Hematopoietic multipotent progenitor cell treated with erythropoietin and hydrocortisone succinate and interleukin-3 and kit ligand, for 6 days (in vitro differentiated cells): ENCODE results near the gene SLAIN1.

ENCODE experiments used
- DNase-seq: peaks from one replicate; pipeline ENCODE4 v3.0.0-alpha.2; 2015

SLAIN1 gene

GRCh38 chr13:77752512-77753069 lies 55.1 kb downstream of the SLAIN1 start:
- no peak for DNase-seq

DNA sequence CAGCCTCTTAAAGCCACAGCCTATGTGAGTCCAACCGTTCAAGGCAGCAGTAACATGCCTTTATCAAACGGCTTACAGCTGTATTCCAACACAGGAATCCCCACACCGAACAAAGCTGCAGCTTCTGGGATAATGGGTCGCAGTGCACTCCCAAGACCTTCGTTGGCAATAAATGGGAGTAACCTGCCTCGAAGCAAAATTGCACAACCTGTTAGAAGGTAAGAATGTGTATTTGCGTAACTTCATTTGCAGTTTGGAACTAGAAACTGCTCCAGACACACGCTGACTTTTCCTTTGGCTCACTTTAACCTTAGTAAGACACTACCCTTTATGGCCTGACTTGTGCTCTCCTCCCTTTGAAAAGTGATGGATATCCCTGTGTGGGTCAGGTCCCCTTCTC lies 63.4 kb downstream of the SLAIN1 start:
- no peak for DNase-seq

GRCh38 chr13:77767413-77767812 lies 69.9 kb downstream of the SLAIN1 start:
- DNase-seq, result peak; percentile 41

GRCh38 chr13:77774181-77774580 lies 76.7 kb downstream of the SLAIN1 start:
- DNase-seq, result no peak

DNA sequence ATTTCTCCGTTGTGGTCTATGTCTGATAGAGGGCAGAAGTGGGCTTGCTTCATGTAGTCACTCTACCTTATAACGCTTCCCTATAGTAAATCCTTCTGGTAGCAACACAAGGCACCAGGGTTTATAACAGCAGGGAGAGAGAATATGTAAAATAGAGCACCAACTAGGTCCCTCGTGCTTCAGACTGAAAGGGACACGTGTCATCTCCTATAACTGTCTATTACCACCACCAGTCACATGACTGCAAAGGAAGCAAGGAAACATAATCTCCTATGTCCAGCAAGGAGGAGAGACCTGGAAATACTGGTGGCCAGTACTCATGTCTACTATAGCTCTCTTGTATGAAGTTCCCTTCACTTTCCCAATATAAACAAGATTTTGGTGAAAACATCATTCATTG lies 79.2 kb downstream of the SLAIN1 start:
- DNase-seq, result no peak

DNA sequence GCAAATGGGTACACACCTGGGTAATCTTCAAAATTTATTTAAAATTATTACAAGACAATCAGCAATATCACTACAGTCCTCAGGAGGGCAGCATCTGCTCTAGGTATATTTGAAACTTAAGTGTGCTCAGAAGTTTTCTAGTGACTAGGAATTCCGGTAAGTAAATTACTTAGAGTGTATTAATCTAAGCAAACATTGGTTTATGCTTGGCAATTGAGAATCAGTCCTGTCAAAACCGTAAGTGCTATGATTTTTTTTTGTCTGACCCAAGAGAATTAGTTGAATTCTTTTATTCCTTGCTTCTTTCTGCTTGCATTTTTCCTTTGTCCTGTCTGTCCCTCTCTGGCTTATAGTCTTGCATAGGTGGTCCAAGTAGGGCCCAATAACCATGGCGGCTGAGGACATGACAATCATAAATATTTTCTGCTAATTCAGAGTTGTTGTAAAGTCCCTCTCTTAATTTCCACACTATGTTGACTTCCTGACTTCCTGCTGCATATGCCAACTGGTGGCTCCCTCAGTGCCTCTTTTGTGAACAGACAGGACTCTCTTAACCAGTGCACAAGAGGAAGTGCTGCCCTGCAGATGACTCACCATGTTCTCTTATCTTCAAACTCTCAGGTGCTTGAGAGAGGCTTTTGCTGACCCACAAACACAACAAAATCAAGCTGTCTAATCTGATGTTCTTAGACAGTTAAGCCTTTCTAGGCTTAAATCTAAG lies 82.2 kb downstream of the SLAIN1 start:
- DNase-seq, result peak; percentile 85

GRCh38 chr13:77781808-77782207 lies 84.3 kb downstream of the SLAIN1 start:
- no peak for DNase-seq

DNA sequence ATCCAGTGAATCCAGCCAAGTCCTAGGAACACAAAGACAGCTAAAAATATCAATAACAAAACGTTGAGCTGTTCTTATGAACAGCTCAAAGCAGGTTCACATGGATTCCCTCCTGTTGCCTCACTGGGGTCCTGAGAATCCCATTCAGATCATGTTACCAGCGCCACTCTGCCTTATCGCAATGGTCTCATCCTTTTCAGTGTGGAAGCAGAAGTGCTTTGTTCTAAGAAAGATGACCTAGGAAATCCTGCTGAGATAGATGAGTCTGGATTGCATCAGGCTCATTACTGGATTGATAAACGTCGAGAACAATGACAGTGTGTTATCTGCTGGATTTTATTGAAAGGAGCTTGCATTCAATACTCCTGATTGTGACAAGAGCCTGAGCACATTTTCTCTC lies 87.0 kb downstream of the SLAIN1 start:
- DNase-seq, result no peak

- DNase-seq, result no peak
Observed at GRCh38 chr13:77786695-77787287, 89.3 kb downstream of the SLAIN1 start.

- DNase-seq, result peak; percentile 12
Observed at GRCh38 chr13:77789376-77789775, 91.9 kb downstream of the SLAIN1 start.

GRCh38 chr13:77800219-77800618 lies 102.7 kb downstream of the SLAIN1 start:
- no peak for DNase-seq

DNA sequence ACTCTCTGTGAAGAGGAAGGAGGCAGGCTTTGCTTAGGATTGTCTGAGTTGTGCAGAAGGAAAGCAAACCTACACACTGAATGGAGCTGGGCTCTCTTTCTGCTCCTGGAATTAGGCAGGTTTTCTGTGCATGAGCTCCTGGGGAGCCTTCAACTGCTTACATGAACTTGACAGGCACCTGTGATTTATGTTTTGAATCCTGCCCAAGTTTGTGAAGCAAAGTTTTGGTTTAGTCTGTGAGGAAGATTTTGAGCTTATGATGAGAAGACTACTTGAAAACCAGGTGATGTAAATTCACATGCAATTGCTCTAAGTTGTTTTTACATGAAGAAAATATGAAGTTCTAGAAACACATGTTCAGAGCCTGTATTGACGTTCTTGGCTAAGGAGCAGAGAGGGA lies 109.0 kb downstream of the SLAIN1 start:
- no peak for DNase-seq

- DNase-seq, result no peak
Observed at GRCh38 chr13:77807431-77808135, 110.1 kb downstream of the SLAIN1 start.

- peak; percentile 64 for DNase-seq
Observed at GRCh38 chr13:77810430-77810829, 112.9 kb downstream of the SLAIN1 start.

DNA sequence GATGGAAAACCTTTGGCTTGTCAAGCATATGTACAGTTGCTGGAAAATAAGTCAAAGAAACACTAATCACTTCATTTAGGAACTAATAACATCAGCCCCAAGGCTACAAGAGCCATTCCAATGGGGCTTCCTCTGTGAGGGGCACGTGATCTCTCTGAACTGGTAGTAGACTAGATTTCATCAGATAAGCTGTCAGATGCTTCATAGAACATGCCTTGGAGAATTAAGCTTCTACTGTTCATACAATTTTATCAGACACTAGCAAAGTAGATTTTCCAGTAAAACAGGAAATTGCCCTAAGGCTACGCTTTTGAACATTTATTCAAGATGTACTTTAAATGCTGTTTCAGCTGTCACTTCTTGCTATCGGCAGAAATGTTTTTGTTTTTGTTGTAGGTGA lies 113.4 kb downstream of the SLAIN1 start:
- peak; percentile 35 for DNase-seq

DNA sequence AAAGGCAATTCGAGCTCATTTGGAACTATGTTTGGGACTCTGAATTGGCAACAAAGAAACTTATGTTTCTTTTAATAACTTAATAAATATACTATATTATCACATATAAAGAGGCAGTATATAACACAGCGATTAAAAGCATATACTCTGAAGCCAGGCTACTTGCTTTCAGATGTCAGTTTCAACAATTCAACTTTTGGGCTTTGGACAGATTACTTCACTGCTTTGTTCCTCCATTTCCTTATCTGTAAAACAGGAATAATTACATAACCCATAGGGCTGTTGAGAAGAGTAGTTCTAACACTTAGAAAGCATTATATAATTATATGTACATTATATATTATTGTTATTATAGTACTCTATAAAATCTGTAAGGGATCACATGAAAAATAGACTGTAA lies 113.9 kb downstream of the SLAIN1 start:
- peak; percentile 13 for DNase-seq

GRCh38 chr13:77811981-77812380 lies 114.5 kb downstream of the SLAIN1 start:
- DNase-seq, result no peak
